HEK293T (cell line): ENCODE results near the gene PAN2.

Source experiments
- BHLHE40 ChIP-seq: fragments of 450-650 bp; IDR thresholded peaks from 2 replicates; pipeline ENCODE4 v1.6.1; 2016; ENCODE audit warnings: mild to moderate bottlenecking, moderate library complexity, borderline replicate concordance
- CTBP1 ChIP-seq: fragments of 450-650 bp; IDR thresholded peaks from 2 replicates; pipeline ENCODE4 v1.6.1; 2016; ENCODE audit warnings: borderline replicate concordance
- FOXA1 ChIP-seq: fragments of 450-650 bp; IDR thresholded peaks from 2 replicates; pipeline ENCODE4 v1.6.1; 2016; ENCODE audit warnings: mild to moderate bottlenecking
- FOXK2 ChIP-seq: fragments of 450-650 bp; IDR thresholded peaks from 2 replicates; pipeline ENCODE4 v1.6.1; 2016; ENCODE audit warnings: mild to moderate bottlenecking
- FOXM1 ChIP-seq: fragments of 450-650 bp; IDR thresholded peaks from 2 replicates; pipeline ENCODE4 v1.6.1; 2017; ENCODE audit warnings: mild to moderate bottlenecking, borderline replicate concordance
- LEF1 ChIP-seq: fragments of 450-650 bp; IDR thresholded peaks from 2 replicates; pipeline ENCODE4 v1.6.1; 2017; ENCODE audit warnings: mild to moderate bottlenecking, borderline replicate concordance
- TF ChIP-seq, protein P1 (sequence below): fragments of 450-650 bp; IDR thresholded peaks from 2 replicates; pipeline ENCODE4 v1.6.1; 2016

DNA sequence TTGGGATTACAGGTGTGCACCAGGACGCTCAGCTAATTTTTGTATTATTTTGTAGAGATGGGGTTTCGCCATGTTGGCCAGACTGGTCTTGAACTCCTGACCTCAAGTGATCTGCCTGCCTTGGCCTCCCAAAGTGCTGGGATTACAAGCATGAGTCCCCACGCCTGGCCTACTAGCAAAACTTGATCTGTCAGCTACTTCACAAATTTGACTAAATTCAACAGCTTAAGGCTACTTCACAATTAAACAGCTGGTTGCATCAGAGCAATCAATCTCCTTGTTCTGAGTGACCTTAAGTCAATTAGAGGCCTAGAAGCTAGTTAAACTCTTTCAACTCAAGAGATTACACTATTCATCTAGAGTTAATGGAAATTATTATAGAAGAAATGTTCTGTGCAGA lies 54.9 kb downstream of the PAN2 start:
- TF ChIP-seq BHLHE40 (no peak), FOXK2 (no peak), CTBP1 (no peak), FOXM1 (no peak), LEF1 (no peak), FOXA1 (no peak)
- TF ChIP-seq, protein P1, sequence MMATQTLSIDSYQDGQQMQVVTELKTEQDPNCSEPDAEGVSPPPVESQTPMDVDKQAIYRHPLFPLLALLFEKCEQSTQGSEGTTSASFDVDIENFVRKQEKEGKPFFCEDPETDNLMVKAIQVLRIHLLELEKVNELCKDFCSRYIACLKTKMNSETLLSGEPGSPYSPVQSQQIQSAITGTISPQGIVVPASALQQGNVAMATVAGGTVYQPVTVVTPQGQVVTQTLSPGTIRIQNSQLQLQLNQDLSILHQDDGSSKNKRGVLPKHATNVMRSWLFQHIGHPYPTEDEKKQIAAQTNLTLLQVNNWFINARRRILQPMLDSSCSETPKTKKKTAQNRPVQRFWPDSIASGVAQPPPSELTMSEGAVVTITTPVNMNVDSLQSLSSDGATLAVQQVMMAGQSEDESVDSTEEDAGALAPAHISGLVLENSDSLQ = no peak
